Skeletal muscle tissue (tissue), 4 donors: ENCODE results near the gene PPP1CC. TPM values are rescaled to one million over a fixed set of nuclear protein-coding genes. Genes with fewer than 3 reads are reported as not detected.
"Not testable (repeated sequence)": the region's sequence is repeated elsewhere in the genome, so short reads cannot be mapped to it uniquely, and the experiment has no call there.

Experiments
- H3K27ac ChIP-seq: one replicate; pipeline ENCODE4 v1.7.0; 2013; ENCODE audit warnings: mild to moderate bottlenecking, low read depth, low read length, inconsistent platforms
- H3K27me3 ChIP-seq, 3 donors: one replicate each; pipeline ENCODE4 v1.7.0; 2013; ENCODE audit warnings: low read length in 3 of 3; ENCODE audit not compliant: control insufficient read depth in 3 of 3, insufficient read depth in 3 of 3
- H3K36me3 ChIP-seq, 3 donors: one replicate each; pipeline ENCODE4 v1.7.0; 2013; ENCODE audit warnings: low read length in 3 of 3; ENCODE audit not compliant: control insufficient read depth in 3 of 3, insufficient read depth in 3 of 3
- H3K4me1 ChIP-seq, 3 donors: one replicate each; pipeline ENCODE4 v1.7.0; 2013; ENCODE audit warnings: low read length in 3 of 3, mild to moderate bottlenecking in 3 of 3; ENCODE audit not compliant: control insufficient read depth in 3 of 3, insufficient read depth in 3 of 3
- H3K4me3 ChIP-seq, 3 donors: one replicate each; pipeline ENCODE4 v1.7.0; 2013; ENCODE audit warnings: low read length in 3 of 3
- H3K9ac ChIP-seq, 3 donors: one replicate each; pipeline ENCODE4 v1.7.0; 2013; ENCODE audit warnings: low read length in 3 of 3, mild to moderate bottlenecking in 3 of 3, moderate library complexity in 2 of 3, low read depth in 1 of 3
- H3K9me3 ChIP-seq, 3 donors: one replicate each; pipeline ENCODE4 v1.7.0; 2013; ENCODE audit warnings: low read length in 3 of 3; ENCODE audit not compliant: control insufficient read depth in 3 of 3
- total RNA-seq: library from RNA; depleted of rRNA; stranded (reverse); fragments of >200 nt; gene quantifications from one replicate; pipeline ENCODE4 v1.2.3, GENCODE V29; 2014
- donor health status: Osteomylitis.

The PPP1CC gene
- total RNA-seq, 1 donor from 2014 or later = 103 TPM

GRCh38 chr12:110775997-110776396 lies 33.3 kb upstream of the PPP1CC start:
- Histone ChIP-seq H3K27me3 (no peaks in the 10 kb centered on the region), H3K4me3 (no peak overlapping the region), H3K27ac (no peak overlapping the region), H3K9ac (no peak overlapping the region), H3K4me1 (no peaks in the 10 kb centered on the region), H3K36me3 (no peaks in the 10 kb centered on the region), H3K9me3 (no peaks in the 10 kb centered on the region)

GRCh38 chr12:110774824-110775223 lies 32.1 kb upstream of the PPP1CC start:
- no peaks in the 10 kb centered on the region for H3K27me3 ChIP-seq
- no peaks in the 10 kb centered on the region for H3K4me1 ChIP-seq
- H3K36me3 ChIP-seq = no peaks in the 10 kb centered on the region
- H3K9me3 ChIP-seq = no peaks in the 10 kb centered on the region
- no peak overlapping the region for H3K9ac ChIP-seq
- H3K4me3 ChIP-seq = no peak overlapping the region
- no peak overlapping the region for H3K27ac ChIP-seq

- no peaks in the 10 kb centered on the region for H3K27me3 ChIP-seq
- H3K36me3 ChIP-seq = no peaks in the 10 kb centered on the region
- no peak overlapping the region for H3K27ac ChIP-seq
- H3K4me1 ChIP-seq = peaks cover 0 to 10% (median 3%) of the 10 kb centered on the region in 3 donors
- H3K4me3 ChIP-seq = no peak overlapping the region
- H3K9ac ChIP-seq = no peak overlapping the region
- H3K9me3 ChIP-seq = no peaks in the 10 kb centered on the region
These were observed 26.3 kb upstream of the PPP1CC start for GRCh38 chr12:110768960-110769359.

- Histone ChIP-seq H3K4me3 (no peak overlapping the region), H3K27ac (no peak overlapping the region), H3K9ac (no peak overlapping the region), H3K9me3 (no peaks in the 10 kb centered on the region), H3K36me3 (no peaks in the 10 kb centered on the region), H3K27me3 (no peaks in the 10 kb centered on the region), H3K4me1 (peaks cover 0 to 10% (median 3%) of the 10 kb centered on the region in 3 donors)
These were observed 25.2 kb upstream of the PPP1CC start for GRCh38 chr12:110767863-110768262.

- H3K9me3 ChIP-seq = no peaks in the 10 kb centered on the region
- H3K9ac ChIP-seq = no peak overlapping the region
- no peak overlapping the region for H3K4me3 ChIP-seq
- no peaks in the 10 kb centered on the region for H3K36me3 ChIP-seq
- H3K4me1 ChIP-seq = peaks cover 0 to 10% (median 3%) of the 10 kb centered on the region in 3 donors
- no peak overlapping the region for H3K27ac ChIP-seq
- no peaks in the 10 kb centered on the region for H3K27me3 ChIP-seq
These were observed 23.8 kb upstream of the PPP1CC start for GRCh38 chr12:110766311-110767154.

GRCh38 chr12:110765572-110765971 lies 22.9 kb upstream of the PPP1CC start:
- H3K27me3 ChIP-seq, H3K9ac ChIP-seq, H3K36me3 ChIP-seq, H3K27ac ChIP-seq, H3K4me3 ChIP-seq, H3K9me3 ChIP-seq: not testable (repeated sequence)
- peaks cover 0 to 10% (median 3%) of the 10 kb centered on the region in 3 donors for H3K4me1 ChIP-seq

GRCh38 chr12:110765111-110765510 lies 22.4 kb upstream of the PPP1CC start:
- no peaks in the 10 kb centered on the region for H3K27me3 ChIP-seq
- no peak overlapping the region for H3K9ac ChIP-seq
- H3K4me3 ChIP-seq = no peak overlapping the region
- no peaks in the 10 kb centered on the region for H3K36me3 ChIP-seq
- no peak overlapping the region for H3K27ac ChIP-seq
- H3K4me1 ChIP-seq = peaks cover 0 to 10% (median 3%) of the 10 kb centered on the region in 3 donors
- H3K9me3 ChIP-seq = no peaks in the 10 kb centered on the region

GRCh38 chr12:110763583-110763982 lies 20.9 kb upstream of the PPP1CC start:
- Histone ChIP-seq H3K27ac (no peak overlapping the region), H3K9ac (no peak overlapping the region), H3K36me3 (no peaks in the 10 kb centered on the region), H3K4me3 (no peak overlapping the region), H3K4me1 (peaks cover 0 to 10% (median 3%) of the 10 kb centered on the region in 3 donors), H3K27me3 (no peaks in the 10 kb centered on the region), H3K9me3 (no peaks in the 10 kb centered on the region)

- no peak overlapping the region for H3K4me3 ChIP-seq
- no peaks in the 10 kb centered on the region for H3K27me3 ChIP-seq
- H3K4me1 ChIP-seq = peaks cover 0 to 10% (median 3%) of the 10 kb centered on the region in 3 donors
- no peaks in the 10 kb centered on the region for H3K9me3 ChIP-seq
- no peak overlapping the region for H3K9ac ChIP-seq
- H3K27ac ChIP-seq = no peak overlapping the region
- H3K36me3 ChIP-seq = no peaks in the 10 kb centered on the region
These were observed 20.2 kb upstream of the PPP1CC start for GRCh38 chr12:110762891-110763290.

GRCh38 chr12:110760204-110760609 lies 17.5 kb upstream of the PPP1CC start:
- Histone ChIP-seq H3K4me3 (no peak overlapping the region), H3K36me3 (no peaks in the 10 kb centered on the region), H3K27ac (no peak overlapping the region), H3K4me1 (no peaks in the 10 kb centered on the region), H3K9ac (no peak overlapping the region), H3K9me3 (no peaks in the 10 kb centered on the region), H3K27me3 (no peaks in the 10 kb centered on the region)
